Endometrium (tissue), 2 donors: ENCODE measurements around the gene ZNF189.
A peak's percentile ranks its signal among the peaks of the same experiment; 100 is the strongest.

Experiments used
- FAIRE-seq: peaks from 2 replicates; lab custom pipeline; 2012; peaks lifted over from hg19 to GRCh38; lab: Jason Lieb, UNC
- donor health status: control.
- donor health status: control.

Gene ZNF189

DNA sequence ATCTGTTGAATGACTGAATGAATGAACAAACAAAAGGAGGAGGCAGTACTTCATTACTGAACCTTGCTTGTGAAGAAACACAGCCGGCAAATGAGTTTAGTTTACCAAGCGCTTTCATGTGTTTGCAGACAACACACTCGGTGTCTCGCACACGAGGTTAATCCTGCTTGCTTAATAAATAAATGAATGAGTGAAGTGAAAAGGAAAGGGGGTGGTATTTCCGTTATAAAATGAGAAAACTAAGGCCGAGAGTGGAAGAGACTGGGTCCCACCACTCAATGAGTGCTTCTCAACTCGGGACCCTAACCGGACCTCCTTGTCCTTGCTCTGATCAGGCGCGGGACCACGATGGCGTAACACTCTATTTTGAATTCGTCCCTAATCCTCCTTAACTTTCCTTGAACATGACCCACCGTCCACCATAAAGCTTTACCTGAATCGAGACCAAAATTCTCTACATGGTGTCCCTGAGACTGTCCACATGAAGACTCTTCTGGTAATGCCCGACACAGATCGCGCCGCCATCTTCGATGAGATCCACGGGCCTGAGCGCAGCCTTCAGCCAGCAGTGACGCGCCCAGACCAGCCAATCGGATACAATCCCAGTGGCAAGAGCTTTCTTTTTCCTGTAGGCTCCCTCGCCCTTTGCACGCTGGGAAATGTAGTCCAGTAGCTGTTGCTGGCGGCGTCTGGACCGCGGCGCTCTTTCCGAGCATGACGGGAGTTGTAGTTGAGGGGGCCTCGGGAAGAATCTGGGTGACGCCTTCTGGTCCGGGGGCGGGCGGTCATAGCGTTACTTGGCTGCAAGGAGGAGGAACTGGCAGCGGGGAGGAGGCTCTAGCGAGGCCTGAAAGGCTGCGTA, at the start of gene ZNF189, which contains the start of gene MRPL50:
Gene ZNF189, plus strand, starts transcription at position 784 of the 862 bp plus-strand sequence. CDS start 306 bp downstream, outside the sequence.
Gene MRPL50, minus strand, starts transcription at position 551 of the 862 bp plus-strand sequence. Its CDS starts 26 bp downstream, at position 525.
- FAIRE-seq = peak; percentile 96

DNA sequence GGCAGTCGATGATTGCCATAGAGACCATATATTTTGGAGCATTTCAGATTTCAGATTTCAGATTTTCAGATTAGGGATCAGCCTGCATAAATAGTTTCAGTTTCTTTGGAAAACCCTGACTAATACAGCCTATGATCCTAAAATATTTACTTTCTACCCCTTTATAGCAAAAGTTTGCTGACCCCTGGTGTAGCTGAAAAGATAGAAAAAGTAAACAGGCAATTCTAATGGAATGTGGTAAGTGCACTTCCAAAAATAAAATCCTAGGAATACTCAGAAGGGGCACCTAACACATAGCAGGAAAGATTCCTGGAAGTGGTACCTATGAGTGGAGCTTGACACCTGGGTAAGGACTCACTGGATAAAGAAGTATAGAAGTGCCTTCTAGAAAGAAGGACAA, 48.4 kb upstream of the ZNF189 start:
- no peak for FAIRE-seq

DNA sequence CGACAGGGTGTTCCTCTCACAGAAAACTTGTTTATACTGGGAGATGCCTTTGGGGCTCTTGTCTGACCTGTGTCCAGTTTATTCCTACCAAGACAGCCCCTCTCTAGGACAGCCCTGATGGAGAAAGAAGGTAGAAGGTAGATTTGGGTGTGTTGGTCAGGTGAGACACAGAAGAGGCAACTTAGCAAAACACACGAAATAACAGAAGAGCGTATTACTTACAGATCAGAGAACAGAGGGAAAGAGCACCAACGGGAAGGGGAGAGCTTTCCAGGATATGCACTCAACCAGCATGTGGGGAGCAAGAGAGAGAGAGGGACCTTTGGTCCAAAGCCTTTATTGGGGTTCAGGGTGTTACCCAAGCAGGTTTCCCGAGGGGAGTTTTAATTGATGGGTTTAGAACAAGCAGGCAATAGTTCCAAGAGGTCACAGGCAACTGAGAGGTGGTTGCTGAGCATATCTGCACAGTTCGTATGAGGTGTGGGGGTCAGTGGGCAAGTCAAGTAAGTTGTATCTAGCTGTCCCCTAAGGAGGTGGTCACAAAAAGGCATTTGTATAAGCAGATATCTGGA, 45.7 kb upstream of the ZNF189 start:
- no peak for FAIRE-seq

DNA sequence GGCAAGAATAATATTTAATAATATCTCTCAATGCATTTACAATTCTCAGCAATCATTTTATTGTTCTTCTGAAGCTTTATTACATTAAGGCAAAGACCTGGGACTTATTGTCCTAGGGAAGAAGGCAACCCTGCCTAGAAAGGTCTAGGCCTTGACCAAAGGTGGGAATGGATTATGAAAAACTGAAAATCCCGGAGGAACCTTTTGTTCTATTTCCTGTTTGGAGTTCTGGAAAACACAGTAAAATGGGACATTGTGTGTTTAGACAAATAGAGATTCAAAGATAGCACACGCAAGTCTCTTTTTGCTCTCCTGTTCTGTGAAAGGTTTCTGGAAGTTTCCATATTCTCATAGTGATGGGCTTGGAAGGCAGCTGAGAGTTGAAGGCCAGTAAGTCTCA, 45.0 kb upstream of the ZNF189 start:
- FAIRE-seq = no peak

DNA sequence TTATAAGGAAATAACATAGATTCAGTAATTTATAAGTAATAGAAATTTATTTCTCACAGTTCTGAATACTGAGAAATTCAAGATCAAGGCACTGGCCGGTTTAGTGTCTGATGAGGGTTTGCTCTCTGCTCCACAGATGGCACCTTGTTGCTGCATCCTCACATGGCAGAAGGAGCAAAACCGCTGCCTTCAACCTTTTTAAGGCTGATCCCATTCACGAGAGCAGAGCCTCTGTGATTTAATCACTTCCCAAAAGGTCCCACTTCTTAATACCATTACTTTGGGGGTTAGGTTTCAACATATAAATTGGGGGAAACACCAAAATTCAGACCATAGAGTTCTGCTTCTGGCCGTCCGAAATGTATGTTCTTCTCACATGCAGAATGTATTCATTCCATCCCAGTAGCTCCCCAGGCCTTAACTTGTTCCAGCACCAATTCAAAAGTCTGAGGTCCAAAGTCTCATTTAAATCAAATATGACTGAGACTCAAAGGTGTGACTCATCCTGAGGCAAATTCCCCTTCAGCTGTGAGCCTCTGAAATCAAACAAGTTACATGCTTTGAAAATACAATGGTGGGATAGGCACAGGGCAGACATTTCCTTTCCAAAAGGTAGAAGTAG, 44.4 kb upstream of the ZNF189 start:
- no peak for FAIRE-seq

DNA sequence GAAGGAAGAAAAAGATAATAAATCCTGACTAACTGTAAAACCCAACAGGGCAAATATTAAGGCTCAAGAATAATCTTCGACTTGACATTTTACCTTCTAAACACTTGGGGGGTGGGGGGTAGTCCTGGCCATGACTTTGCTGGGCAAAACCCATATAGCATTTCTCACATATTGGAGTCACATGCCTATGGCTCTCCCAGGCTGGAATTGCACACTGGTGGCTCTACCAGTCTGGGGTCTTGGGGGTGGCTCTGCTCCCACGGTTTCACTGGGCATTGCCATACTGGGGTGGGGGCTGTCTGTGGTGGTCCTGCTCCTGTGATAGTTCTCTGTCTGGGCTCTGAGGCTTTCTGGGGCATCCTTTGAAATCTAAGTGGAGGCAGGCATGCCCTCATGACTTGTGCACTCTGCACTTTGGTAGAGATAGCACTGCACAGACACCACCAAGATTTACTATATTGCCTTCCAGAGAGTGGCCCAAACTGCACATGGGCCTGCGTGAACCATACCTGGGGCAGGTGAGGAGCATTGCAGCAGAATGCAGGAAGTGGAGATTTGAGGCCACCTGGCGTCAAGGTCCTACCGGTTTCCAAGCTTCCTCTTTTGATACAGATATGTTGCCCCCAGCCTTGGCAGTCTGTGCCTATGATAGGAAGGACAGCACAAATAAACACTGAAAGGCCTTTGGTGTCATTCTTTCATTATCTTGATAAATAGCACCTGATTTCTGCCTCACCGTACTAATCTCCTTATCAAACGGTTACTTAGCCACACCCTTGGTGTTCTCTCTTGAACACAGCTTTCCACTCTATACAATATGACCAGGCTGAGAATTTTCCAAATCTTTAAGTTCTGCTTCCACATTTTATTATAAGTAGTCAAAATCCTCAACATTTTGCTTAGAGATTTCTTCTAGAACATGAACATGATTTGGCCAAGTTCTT, 43.6 kb upstream of the ZNF189 start:
- FAIRE-seq = no peak

DNA sequence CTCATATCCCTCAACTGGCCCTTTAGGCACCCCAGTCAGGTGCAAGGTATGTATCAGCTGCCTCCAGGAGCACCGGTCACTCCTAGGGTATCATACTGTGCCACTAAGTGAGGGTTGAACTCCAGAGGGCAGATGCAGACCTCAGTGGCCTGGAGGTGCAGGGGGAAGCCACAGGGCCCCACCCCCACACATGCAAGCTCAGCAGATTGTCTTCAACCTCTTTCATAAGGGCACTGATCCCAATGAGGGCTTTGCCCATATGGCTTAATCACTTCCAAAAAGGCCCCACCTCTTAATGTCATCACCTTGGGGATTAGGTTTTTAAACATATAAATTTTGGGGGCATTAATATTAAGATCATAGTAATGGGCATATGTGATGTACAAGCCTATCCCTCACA, 42.0 kb upstream of the ZNF189 start:
- FAIRE-seq = no peak

DNA sequence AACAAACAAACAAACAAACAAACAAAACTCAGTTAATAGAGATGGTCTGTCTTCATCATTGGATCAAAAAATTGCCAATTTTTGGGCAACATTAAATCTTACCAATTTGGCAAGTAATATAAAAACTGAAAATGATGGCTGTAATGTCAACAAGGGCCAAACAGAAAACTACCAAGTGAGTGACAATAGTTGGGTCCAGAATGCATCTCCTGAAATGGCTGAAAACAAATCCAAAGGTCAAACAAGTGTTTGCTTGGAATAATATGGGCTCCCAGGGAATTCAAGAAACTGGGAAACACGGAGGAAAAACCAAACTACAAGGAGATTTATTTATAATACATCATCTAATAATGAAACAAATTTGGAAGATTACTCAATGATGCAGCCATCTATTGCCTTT, 39.0 kb upstream of the ZNF189 start:
- FAIRE-seq = no peak

DNA sequence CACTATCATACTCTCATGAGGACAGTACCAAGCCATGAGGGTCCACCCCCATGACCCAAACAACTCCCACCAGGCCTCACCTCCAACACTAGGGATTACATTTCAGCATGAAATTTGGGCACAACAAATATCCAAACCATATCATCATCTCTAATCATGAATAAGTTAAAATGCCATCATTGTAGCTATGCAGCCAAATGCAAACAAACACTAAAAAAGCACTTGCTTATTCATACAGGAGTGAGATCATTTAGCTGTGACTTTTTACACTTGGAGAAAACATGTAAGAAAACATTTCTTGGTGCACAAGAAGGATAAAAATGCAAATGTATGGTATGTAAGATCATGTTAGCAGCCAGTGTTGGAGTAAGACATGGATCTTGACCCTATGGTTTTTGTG, 38.0 kb upstream of the ZNF189 start:
- FAIRE-seq = no peak

DNA sequence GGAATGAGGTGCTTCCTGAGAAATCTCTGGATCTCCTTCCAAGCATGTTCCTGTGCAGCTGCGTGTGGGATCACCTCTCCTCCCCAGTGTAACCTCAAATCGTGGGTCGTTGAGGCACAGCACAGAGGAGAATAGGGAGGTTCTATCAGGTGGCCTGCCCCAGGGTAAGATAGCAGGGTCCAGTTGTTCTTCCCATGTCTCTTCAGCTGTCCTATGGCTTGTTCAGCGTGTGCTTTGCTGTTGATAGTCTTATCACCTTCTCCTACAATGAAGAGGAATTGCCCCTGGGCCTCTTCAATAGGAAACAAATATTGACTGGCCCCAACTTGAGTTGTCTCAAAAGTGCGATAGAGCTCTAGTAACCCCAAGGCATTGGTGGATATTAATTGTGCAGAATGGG, 36.2 kb upstream of the ZNF189 start:
- no peak for FAIRE-seq

DNA sequence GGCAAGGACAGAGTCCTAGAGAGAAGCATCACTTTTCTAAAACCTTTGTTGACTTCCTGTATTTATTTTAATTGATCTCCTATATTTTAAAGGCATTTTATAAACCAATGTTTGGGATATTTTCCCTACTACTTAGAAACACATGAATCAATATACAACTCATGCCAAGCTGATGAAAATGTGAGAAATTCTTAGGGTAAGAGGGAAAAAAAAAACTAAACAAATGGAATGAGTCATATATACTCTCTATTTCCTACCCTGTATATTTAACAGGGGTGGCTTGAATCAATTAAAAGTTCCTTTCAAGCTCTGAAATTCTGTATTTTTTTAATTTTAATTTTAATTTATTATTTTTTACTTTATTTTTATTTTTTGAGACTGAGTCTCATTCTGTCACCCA, 33.5 kb upstream of the ZNF189 start:
- no peak for FAIRE-seq

DNA sequence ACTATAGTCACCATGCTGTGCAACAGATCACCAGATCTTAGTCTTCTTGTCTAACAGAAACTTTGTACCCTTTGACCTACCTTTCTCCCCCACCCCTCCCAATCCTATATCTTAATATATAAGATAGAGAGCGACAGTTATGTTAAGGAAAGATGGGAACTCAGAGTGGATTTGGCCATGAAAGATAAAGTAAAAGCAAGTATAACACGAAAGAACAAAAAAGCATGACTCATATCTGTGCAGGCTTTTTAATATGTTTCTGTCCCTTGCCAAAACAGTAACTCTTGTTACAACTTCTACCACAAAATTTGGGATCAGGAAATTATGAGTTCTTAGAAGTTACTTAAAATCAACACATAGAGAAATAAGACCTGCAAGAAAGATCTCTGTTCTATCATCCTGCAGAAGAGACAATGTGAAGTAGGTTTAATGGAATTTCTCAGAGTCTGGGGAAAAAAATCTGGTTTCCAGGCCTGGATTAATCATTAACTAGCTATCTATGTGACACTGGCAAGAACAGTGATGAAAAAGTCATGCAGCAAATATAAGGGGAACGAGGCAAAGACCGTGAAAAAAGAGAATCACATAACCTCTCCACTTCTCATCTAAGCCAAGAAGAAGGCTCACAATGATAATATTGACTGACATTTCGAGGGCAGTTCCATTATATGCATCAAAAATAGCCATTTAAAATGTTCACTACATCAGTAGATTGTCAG, 32.5 kb upstream of the ZNF189 start:
- FAIRE-seq = no peak

DNA sequence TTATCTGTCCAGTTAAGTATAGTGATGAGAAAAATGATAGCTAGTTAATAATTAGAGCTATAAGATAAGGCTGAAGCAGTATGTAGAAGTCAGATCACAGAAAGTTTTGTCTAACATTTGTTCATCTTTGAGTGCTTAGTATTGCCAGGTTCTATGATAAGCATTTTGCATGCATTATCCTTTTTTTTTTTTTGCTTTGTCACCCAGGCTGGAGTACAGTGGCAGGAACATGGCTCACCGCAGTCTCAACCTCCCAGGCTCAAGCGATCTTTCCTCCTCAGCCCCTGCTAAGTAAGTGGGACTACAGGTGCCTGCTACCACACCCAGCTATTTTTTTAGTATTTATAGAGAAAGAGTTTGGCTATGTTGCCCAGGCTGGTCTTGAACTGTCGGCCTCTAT, 31.3 kb upstream of the ZNF189 start:
- no peak for FAIRE-seq

DNA sequence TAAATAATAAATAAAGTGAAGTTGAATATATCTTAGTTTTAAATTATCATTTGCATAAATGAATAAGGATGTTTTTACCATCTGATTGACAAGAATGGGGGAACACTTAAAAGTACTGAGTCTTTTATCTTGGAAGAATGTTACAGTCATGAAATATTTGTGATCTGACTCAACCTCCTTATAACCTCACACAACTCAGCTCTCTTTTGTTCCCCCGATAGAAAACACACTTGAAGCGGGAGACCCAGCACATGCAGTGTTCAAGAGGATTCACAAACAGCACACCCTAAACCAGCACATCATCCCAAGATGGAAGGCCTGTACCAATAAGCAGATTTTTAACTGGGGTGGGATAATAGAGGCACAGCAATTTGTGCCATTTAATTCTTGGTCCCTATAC, 29.4 kb upstream of the ZNF189 start:
- no peak for FAIRE-seq

DNA sequence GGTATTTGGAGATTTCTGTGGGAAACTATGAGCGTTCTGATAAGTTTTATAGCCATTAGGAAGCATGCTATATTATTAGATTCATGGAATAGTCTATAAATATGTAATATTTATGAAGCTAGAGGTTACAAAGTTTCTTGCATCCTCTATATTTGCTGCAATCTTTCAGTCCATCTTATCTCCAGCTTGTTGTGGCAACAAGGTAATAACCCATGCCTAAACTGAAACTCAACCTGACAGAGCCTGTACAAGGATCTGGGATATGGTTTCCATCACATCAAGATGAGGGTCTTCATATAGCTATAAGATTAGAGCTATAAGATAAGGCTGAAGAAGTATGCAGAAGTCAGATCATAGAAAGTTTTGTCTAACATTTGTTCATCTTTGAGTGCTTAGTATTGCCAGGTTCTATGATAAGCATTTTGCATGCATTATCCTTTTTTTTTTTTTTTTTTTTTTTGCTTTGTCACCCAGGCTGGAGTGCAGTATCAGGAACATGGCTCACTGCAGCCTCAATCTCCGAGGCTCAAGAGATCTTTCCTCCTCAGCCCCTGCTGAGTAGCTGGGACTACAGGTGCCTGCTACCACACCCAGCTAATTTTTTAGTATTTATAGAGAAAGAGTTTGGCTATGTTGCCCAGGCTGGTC, 28.6 kb upstream of the ZNF189 start:
- FAIRE-seq = no peak

DNA sequence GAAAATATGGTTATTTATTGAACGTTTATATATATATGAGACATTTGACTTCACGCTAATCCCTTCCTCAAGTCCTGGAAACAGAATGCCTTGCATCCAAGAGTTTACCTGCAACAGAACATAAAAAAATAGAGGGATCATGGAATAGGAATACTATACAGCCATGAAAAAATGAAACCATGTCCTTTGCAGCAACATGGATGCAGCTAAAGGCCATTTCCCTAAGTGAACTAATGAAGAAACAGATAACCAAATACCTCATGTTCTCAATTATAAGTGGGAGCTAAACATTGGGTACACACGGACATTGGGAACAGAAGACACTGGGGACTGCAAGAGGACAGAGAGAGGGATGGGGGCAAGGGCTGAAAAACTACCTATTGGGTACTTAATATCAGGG, 26.8 kb upstream of the ZNF189 start:
- FAIRE-seq = no peak

DNA sequence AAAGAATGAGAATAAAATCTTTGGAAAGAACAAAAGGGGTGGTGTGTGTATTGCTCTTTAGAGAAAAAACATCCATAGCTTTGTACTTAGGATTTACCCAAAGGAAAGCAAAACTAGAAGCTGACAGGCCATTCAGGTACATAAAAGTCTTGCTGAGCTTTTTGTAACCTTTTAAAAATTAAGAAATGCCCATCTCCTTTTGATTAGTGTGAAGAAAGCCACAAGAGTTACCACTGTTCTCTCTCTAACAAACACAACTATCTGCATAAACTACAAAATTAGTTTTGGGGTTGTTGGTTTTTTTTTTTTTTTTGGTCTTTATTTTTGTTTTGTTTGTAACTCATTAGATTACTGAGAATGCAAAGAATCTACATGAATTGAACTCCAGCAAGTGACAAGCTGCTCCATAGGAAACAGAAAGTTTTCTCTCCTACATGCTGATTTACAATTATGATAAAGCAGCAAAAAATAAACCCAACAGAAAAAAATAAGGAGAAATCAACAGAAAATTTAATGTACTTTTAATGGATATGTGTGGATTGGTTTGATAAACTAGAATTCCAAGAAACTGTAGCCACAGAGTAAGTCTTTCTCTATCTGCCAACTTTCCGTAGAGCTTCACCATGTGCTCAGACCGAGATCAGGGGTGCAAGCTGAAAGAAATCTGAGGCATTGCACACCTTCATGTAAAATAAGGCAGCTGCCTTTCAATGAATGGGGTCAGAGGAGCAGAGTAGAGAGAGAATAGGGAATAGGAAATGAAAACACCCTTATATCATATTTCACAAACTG, 26.1 kb upstream of the ZNF189 start:
- FAIRE-seq = no peak

DNA sequence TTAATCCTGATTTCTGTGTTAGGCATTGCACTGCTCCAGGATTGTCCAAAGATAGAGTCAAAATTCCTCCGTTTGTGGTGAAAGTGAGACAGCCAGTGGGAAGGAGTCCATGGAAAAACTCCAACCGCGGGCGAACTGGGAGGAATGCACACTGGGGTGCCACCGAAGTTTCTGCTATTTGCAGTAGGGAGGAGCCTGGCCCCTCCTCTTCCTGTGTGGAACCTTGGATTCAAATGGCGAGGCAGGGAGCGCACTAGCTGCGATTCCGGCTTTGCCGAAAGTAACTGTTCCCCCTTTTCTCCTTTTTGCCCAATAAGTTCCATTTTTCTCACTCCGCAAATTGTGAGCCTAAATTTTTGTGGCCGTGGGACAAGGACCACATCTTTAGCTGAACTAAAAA, 23.1 kb upstream of the ZNF189 start:
- FAIRE-seq = no peak

DNA sequence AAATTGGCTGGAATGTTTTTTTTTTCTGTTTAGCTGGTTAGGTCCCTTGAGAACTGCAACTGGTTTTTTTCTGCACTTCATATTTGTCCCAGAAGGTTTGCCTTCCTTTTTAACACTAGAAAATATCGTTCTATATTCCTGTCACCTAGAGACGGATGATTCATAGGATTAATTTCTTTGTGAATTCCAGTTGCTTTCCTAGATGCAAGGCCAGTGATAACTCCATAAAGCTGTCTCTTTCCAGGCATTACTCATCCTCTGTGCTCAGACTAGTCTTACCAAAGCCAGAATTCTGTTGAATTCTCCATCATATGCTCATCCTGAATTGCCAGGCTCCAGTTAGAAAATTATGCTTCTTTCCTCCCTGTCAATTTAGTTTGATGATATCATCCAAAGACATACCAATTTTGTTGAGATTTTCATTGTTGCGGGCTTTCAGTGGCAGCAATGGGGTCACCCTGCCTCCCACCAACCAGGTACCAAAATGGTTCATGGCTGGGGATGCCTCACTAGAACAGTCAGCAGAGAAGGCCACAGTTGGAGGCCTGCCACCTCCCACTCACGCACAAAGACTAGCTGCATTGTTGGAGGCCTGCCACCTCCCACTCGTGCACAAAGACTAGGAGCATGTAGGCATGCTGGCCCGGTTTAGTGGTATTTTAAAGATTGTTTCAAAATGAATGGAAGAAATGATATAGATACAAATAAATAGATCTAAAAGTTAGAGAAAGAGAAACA, 22.4 kb upstream of the ZNF189 start:
- no peak for FAIRE-seq
